GM21390 (cell line): Measurements from ENCODE around the gene HCRT.
"Not testable (repeated sequence)": the region's sequence is repeated elsewhere in the genome, so short reads cannot be mapped to it uniquely, and the experiment has no call there.

Experiments
- ATAC-seq: cut with Tn5 transposase; IDR thresholded peaks from one replicate; pipeline ENCODE4 v1.9.1; 2021; ENCODE audit not compliant: unreplicated experiment

HCRT gene, protein sequence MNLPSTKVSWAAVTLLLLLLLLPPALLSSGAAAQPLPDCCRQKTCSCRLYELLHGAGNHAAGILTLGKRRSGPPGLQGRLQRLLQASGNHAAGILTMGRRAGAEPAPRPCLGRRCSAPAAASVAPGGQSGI

DNA sequence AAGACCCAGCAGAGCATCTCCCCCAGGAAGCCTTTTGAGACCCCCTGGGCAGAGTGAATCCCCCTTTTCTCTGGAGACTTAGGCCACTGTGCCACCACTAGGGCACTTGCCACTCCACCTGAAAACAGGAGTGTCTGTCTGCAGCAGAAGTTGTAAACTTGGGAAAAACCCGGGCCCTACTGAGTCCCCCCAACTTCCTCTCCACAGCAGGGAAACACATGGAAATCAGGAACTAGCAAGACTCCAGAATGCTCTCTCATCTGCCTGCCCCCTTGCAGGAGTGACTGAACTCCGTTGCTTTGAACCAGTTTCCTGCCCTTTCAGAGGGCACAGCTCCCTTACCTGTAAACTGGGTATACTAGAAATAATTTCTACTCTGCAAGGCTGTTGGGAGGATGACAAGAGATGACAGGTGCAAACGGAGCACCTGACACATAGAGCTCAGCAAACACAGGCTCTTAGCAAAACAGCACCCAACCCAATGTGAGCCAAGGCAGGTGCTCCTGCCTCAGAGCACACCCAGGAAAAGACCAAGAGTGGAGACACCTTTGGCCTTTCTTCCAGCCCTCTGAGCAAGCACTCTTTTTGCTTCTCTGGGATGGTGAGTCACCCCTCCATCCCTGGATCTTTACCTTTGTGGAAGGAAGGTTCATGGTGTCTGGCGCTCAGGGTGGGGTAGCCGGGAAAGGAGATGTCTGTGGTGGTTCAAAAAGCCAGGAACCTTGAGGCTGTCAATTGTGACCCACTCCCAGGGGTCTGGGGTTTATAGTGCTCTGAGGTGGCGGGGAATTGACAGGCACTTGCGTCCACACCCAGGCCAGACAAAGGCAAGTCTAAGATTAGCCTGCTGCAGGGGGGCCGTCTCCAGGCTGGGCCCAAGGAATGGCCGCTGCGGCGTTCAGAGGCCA lies at the start of gene HCRT:
Gene HCRT, minus strand, starts transcription at position 740 of the 908 bp plus-strand sequence. Its CDS starts 87 bp downstream, at position 653.
- no peak for ATAC-seq

GRCh38 chr17:42233994-42234393 lies 48.7 kb upstream of the HCRT start:
- no peak for ATAC-seq

GRCh38 chr17:42233156-42233555 lies 47.9 kb upstream of the HCRT start:
- no peak for ATAC-seq

GRCh38 chr17:42230225-42230624 lies 45.0 kb upstream of the HCRT start:
- no peak for ATAC-seq

GRCh38 chr17:42227849-42228700 lies 42.8 kb upstream of the HCRT start:
- ATAC-seq: no peak

DNA sequence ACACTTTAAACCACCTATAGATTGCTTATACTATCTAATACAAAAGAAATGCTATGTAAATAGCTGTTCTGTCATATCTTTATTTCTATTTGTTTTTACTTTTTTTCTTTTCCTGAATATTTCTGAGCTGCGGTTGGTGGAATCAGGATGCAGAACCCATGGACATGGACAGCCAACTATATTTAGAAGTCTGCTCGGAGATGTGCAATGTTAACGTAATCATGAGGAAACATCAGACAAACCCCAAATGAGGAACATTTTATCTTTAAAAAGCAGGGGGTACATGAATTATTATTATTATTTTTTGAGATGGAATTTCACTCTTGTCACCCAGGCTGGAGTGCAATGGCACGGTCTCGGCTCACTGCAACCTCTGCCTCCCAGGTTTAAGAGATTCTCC lies 40.4 kb upstream of the HCRT start:
- ATAC-seq: no peak

- ATAC-seq: no peak
Observed at GRCh38 chr17:42224651-42225050, 39.4 kb upstream of the HCRT start.

- no peak for ATAC-seq
Observed at GRCh38 chr17:42221886-42222745, 36.9 kb upstream of the HCRT start.

GRCh38 chr17:42219280-42219679 lies 34.0 kb upstream of the HCRT start:
- not testable (repeated sequence) for ATAC-seq

DNA sequence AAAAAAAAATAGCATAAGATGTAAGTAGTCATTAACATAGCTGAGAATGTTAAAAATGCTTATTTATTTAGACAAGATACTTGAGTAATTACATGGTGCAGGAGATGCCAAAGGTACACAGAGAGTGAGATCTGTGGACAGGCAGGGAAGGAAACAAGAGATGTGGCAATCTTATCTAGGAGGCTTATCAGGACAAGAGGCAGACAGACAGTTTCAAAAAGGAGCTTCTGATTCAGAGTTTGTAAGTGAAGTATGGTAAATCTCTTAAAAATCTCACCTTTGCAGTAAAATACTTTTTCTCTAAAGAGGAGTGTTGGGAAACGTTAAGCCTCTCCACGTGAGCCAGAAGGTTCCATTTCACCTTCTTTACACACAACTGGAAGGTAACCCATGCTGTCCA lies 28.9 kb upstream of the HCRT start:
- no peak for ATAC-seq

DNA sequence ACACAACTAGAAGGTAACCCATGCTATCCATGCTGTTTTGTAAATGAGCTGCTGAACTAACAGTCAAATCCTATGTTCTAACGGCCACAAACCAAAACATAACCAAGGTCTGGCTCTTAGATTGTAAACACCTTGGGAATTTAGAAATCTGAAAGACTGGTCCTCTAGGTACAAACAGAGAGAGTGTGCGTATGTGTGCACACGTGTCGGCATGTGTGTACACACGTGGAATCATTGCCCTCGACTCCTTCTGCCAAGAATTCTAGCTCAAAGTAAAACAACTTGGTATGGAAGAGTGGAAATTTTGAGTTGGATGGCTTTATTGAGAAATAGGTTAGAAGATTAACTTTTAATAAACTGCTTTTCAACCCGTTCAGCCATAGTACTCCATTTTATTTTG lies 27.1 kb upstream of the HCRT start:
- no peak for ATAC-seq

DNA sequence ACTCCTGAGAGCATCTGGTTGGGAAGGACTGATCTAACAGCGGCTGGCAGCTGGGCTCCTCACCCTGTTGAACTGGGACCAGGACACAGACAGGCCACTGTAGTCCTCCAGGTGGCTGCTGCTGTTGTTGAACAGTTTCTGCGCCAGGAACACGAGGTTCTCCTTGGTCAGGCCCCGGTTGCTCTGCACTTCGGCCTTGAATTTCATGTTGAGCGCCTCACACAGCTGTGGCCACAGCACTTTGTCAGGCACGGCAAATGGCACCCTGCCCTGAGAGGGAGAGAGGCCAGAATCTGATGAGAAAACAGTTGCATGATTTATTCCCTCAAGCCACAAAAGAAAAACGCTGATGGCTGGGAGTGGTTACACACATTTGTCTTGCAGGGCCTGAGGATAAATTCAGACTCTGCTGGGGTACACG lies 26.7 kb upstream of the HCRT start:
- not testable (repeated sequence) for ATAC-seq

DNA sequence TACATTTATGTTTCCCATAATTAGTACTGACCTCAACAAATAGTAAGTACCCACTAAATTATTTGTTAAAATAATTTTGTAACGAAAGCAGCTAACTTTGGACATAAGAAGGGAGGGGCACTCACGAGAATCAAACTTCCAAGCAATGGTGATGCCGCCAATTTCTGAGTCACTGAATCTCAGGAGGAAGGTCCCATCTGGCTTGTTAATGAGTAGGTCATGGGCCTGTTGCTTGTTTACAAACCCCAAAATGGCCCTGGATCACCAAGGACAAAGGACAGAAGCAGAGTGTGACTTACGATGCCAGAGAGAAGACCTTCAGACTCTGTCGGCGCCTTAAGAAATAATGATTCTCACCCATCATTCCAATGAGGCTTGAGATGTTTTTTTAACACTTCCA lies 24.8 kb upstream of the HCRT start:
- ATAC-seq: no peak

- ATAC-seq: not testable (repeated sequence)
Observed at GRCh38 chr17:42206153-42206612, 20.9 kb upstream of the HCRT start.

DNA sequence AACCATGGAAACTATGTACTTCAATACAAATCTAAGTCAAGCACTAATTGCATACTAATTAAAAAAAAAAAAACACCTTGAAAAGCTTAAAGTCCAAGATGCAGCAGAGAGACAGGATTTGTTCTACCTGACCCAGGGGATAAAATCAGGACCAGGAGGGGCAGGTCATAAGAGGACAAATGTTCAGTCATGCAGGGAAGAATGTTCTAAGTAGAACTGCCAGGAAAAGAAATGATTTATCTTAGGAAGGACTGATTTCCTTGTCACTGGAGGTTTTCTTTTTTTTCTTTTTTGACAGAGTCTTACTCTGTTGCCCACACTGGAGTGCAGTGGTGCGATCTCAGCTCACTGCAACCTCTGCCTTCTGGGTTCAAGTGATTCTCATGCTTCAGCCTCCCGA lies 18.1 kb upstream of the HCRT start:
- ATAC-seq: no peak

DNA sequence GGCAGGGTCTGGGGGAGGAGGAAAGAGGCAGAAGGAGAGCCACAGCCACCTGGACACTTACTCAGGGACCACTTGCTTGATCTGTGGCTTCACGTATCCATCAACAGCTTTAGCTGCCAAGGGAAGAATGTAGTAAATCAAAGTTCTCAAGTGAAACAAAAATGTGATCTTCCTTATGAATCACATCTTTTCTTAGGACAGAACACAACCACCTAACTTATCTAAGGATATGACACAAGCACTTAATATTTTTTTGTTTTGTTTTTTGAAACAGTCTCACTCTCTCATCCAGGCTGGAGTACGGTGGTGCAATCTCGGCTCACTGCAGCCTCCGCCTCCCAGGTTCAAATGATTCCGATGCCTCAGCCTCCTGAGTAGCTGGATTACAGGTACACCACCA lies 17.4 kb upstream of the HCRT start:
- no peak for ATAC-seq

DNA sequence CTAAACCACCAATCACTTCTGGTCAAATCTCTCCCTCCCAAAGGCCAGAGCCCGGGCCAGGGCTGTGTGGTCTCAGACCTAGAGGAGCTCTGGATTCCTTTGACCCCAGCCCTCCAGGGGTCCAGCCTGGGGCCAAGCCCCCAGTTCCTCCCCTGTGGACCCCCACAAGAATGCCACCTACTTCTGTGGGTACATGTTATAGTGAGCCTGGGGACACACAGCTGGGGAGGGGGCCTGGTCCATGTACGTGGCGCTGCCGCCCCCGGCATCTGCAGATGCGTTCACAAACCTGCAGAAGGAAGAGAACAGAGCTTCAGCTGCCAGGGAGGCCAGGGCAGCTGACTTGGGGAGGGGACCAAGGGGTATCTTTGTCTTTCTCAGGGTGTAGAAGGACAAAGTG lies 16.9 kb upstream of the HCRT start:
- no peak for ATAC-seq

DNA sequence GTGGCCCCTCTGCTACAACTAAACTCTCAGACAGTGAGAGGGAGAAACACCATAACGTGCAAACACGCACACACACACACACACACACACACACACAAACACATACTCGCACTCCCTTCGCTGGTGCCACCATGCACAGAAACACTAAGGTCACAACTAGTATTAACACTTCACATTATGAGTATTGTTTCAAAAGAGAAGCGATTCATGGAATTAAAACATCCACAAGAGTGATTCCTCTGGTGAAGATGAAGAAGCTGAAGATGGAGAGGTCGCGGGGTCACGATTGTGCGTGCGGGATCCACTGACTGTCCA lies 16.2 kb upstream of the HCRT start:
- no peak for ATAC-seq

DNA sequence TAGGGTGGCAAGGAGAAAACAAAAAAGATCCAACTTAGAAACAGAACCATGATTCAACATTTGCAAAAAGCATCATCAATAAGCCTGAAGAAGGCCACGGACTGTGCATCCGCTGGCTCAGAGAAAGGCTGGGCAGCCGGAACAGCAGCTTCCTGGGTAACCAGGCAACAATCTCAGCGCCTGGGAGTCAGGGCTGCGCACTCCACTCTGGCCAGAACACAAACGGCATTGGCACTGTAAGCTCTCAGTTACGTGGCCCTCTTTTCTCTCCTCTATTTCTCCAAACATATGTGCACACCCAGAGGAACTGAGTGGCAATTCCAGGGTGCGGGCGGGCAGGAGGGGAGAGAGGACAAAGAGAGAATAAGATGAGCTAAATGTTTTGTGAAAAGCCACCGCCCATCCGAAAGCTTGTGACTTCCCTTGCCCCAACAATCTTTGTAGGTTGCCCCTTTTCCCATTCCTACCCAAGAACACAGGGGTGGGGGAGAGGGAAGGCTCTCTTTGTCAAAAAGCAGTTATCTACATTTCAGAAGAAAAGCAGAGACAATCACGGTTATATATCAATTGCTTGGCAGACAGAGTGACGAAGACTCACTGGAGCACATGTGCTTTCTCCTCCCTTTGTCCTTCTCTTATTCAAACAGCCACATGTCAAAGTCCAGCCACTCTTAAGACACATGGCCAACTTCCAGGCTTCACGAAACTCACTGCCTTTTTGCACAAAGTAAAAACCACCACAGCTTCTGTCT lies 15.6 kb upstream of the HCRT start:
- no peak for ATAC-seq

DNA sequence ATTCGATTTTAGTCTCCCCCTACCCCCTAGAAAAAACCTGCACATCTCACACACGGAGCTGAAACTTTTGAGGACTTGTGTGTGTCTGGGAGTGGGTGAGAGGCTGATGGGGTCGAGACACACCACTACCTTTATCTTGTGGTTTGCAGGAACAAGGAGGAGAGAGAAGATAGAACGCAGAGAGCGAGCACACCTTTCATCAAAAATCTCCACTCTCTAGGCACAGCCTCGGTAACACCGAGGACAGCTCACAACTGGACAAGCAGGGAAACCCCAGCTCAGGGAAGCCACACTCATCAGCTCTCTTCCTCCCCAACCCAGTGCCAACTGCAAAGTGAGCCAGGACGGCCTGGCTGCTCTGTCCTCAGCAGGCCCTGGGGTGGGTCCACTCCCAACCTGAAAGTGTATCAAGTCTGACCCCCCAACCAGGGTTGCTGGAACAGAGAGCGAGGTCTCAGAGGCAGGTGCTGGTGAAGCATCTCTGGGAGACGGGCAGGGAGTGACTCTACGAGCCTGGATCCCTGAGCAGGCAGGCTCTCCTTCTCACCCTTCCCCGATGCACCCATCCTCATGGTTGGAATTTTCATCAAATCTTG lies 14.3 kb upstream of the HCRT start:
- no peak for ATAC-seq
